B cell (primary cell): ENCODE data around the gene DCDC2C. TPM values are rescaled to one million over a fixed set of nuclear protein-coding genes. Genes with fewer than 3 reads are reported as not detected.

Experiments
- ATAC-seq: fragments of 200-7000 bp; cut with Tn5 transposase; one replicate; pipeline ENCODE4 v1.10.0; 2021; ENCODE audit warnings: low read depth, mild to moderate bottlenecking, moderate number of reproducible peaks, moderate library complexity
- CTCF ChIA-PET: fragments of 350-600 bp; sonication (Branson Sonifier 250); formaldehyde crosslinking; loops from one replicate; lab custom pipeline; 2021; ENCODE audit warnings: antibody characterized with exemption, inconsistent platforms; lab: Charles Lee
- POLR2A ChIA-PET: fragments of 350-600 bp; sonication (Branson Sonifier 250); formaldehyde crosslinking; loops from one replicate; lab custom pipeline; 2021; ENCODE audit warnings: antibody characterized with exemption; lab: Charles Lee
- DNase-seq: peaks from one replicate; pipeline ENCODE4 v3.0.0; 2013
- H2AFZ ChIP-seq: 2 replicates; pipeline ENCODE4 v1.6.1; 2012; ENCODE audit warnings: mild to moderate bottlenecking, low read depth, low read length; ENCODE audit not compliant: insufficient read depth, poor library complexity, severe bottlenecking
- H3K27ac ChIP-seq, 2 donors: 1 replicate in 1 of 2; 2 replicates in 1 of 2; pipeline ENCODE4 v1.5.1; 2012 to 2013; ENCODE audit warnings: low read length in 2 of 2, mild to moderate bottlenecking in 2 of 2, moderate library complexity in 1 of 2
- H3K27me3 ChIP-seq, 4 experiments: fragments of 200-600 bp in 1 of 4; sonication (generic) in 1 of 4; replicated peaks in 1 of 4; 1 replicate in 2 of 4; 2 replicates in 2 of 4; pipeline versions ENCODE4 v1.6.1 to v1.7.0; 2013 to 2016; ENCODE audit warnings: low read length in 3 of 4, mild to moderate bottlenecking in 2 of 4, mixed read lengths in 1 of 4, moderate library complexity in 1 of 4; ENCODE audit not compliant: insufficient read depth in 4 of 4, control insufficient read depth in 3 of 4; ENCODE audit errors: control extremely low read depth in 1 of 4
- H3K36me3 ChIP-seq, 2 experiments: replicated peaks in 1 of 2; 1 replicate in 1 of 2; 2 replicates in 1 of 2; pipeline versions ENCODE4 v1.6.1 to v1.7.1; 2013; ENCODE audit warnings: low read length in 1 of 2; ENCODE audit not compliant: insufficient read depth in 2 of 2, control insufficient read depth in 1 of 2; ENCODE audit errors: control extremely low read depth in 1 of 2, extremely low read depth in 1 of 2
- H3K4me1 ChIP-seq, 2 donors: fragments of 200-600 bp in 1 of 2; sonication (generic) in 1 of 2; 1 replicate in 1 of 2; 2 replicates in 1 of 2; pipeline versions ENCODE4 v1.5.1 to v1.6.1; 2013 to 2017; ENCODE audit warnings: low read length in 2 of 2; ENCODE audit not compliant: control insufficient read depth in 2 of 2, insufficient read depth in 2 of 2
- H3K4me2 ChIP-seq: replicated peaks from 2 replicates; pipeline ENCODE3; 2012; ENCODE audit warnings: mild to moderate bottlenecking, low read depth, low read length; ENCODE audit not compliant: poor library complexity, severe bottlenecking
- H3K4me3 ChIP-seq, 5 experiments: fragments of 200-600 bp in 1 of 5; sonication (generic) in 1 of 5; 1 replicate in 3 of 5; 2 replicates in 2 of 5; pipeline versions ENCODE4 v1.5.1 to v1.7.0; 2011 to 2016; ENCODE audit warnings: low read length in 4 of 5, mild to moderate bottlenecking in 4 of 5, low read depth in 2 of 5, control low read depth in 1 of 5, moderate library complexity in 1 of 5; ENCODE audit not compliant: insufficient read depth in 1 of 5; ENCODE audit errors: control extremely low read depth in 1 of 5, extremely low read depth in 1 of 5
- H3K79me2 ChIP-seq: fragments of 200-600 bp; sonication (generic); one replicate; pipeline ENCODE4 v1.6.0; 2016; ENCODE audit warnings: low read length; ENCODE audit not compliant: control insufficient read depth, insufficient read depth
- H3K9ac ChIP-seq: fragments of 200-600 bp; sonication (generic); 2 replicates; pipeline ENCODE4 v1.6.1; 2017; ENCODE audit warnings: mild to moderate bottlenecking, low read length, moderate library complexity
- H3K9me3 ChIP-seq, 3 donors: one replicate each; pipeline versions ENCODE4 v1.6.1 to v1.7.1; 2013; ENCODE audit warnings: low read length in 2 of 3; ENCODE audit not compliant: control insufficient read depth in 2 of 3, insufficient read depth in 1 of 3; ENCODE audit errors: control extremely low read depth in 1 of 3
- H4K20me1 ChIP-seq: 2 replicates; pipeline ENCODE4 v1.6.0; 2012; ENCODE audit warnings: mild to moderate bottlenecking, low read length; ENCODE audit not compliant: insufficient read depth, control insufficient read depth, poor library complexity, severe bottlenecking
- H3K27ac Mint-ChIP-seq: one replicate; pipeline ENCODE4 v1.8.0; 2021; ENCODE audit warnings: mixed read lengths
- H3K27me3 Mint-ChIP-seq: one replicate; pipeline ENCODE4 v1.8.0; 2021; ENCODE audit warnings: mixed read lengths
- H3K4me1 Mint-ChIP-seq: one replicate; pipeline ENCODE4 v1.8.0; 2021; ENCODE audit warnings: mixed read lengths
- H3K4me3 Mint-ChIP-seq: one replicate; pipeline ENCODE4 v1.8.0; 2021; ENCODE audit warnings: mixed read lengths
- H3K9me3 Mint-ChIP-seq: one replicate; pipeline ENCODE4 v1.8.0; 2022; ENCODE audit warnings: mixed read lengths; ENCODE audit not compliant: insufficient read depth
- CTCF ChIP-seq: fragments of 200-600 bp; IDR thresholded peaks from one replicate; pipeline ENCODE4 v1.8.0; 2022; ENCODE audit warnings: antibody characterized with exemption, mild to moderate bottlenecking
- EZH2 ChIP-seq: IDR thresholded peaks from 2 replicates; pipeline ENCODE4 v1.6.1; 2012; ENCODE audit warnings: borderline replicate concordance, low read depth, mild to moderate bottlenecking, moderate library complexity, low read length; ENCODE audit not compliant: insufficient read depth, poor library complexity, severe bottlenecking
- WGBS: methylation state at CpG from one replicate; pipeline ENCODE4 v1.1.5; 2013; ENCODE audit warnings: missing lambda C conversion rate; ENCODE audit not compliant: insufficient coverage; 5-methylcytosine and 5-hydroxymethylcytosine counted together
- intact Hi-C: fragments of 100-400 bp; cut with micrococcal nuclease; formaldehyde crosslinking; loops from one replicate; pipeline ENCODE4 v1.10.0; 2022
- polyA plus RNA-seq: library from polyadenylated mRNA; depleted of rRNA; stranded (reverse); fragments of >200 nt; gene quantifications from 2 replicates; pipeline ENCODE4 v1.2.3, GENCODE V29; 2012
- total RNA-seq, 2 donors: library from RNA; stranded (reverse); fragments of 120-200 nt in 1 of 2; gene quantifications; 1 replicate in 1 of 2; 2 replicates in 1 of 2; pipeline versions ENCODE4 v1.2.3 to v1.2.4, GENCODE V29; 2013 to 2022

Gene DCDC2C
- total and polyA plus RNA-seq, 2 donors (not counting 1 experiment from before 2014, with no cell fraction given) = not detected

GRCh38 chr2:3712424-3712823, 9.0 kb downstream of the DCDC2C start:
- POLR2A ChIA-PET = no interaction called here
- H3K36me3 ChIP-seq = no peaks in the 10 kb centered on the region
- no peak for TF ChIP-seq CTCF
- TF ChIP-seq EZH2 = no peak
- no peaks in the 10 kb centered on the region for H3K4me1 ChIP-seq
- H2AFZ ChIP-seq = no peak overlapping the region
- Mint-ChIP-seq H3K4me3 (no peak overlapping the region), H3K4me1 (no peaks in the 10 kb centered on the region), H3K27ac (no peak overlapping the region), H3K9me3 (peaks cover 2% of the 10 kb centered on the region), H3K27me3 (no peaks in the 10 kb centered on the region)
- peaks cover 0 to 3% (median 0%) of the 10 kb centered on the region in 3 donors for H3K9me3 ChIP-seq
- no peak overlapping the region for H3K9ac ChIP-seq
- no peaks in the 10 kb centered on the region for H3K79me2 ChIP-seq
- WGBS = 90% methylated on average over 3 of the region's 3 CpGs
- CTCF ChIA-PET = no interaction called here
- intact Hi-C loops = no loop called here
- H4K20me1 ChIP-seq = no peaks in the 10 kb centered on the region
- no peak for ATAC-seq
- no peak overlapping the region for H3K27ac ChIP-seq
- H3K27me3 ChIP-seq = no peaks in the 10 kb centered on the region
- no peak overlapping the region for H3K4me2 ChIP-seq
- DNase-seq = no peak
- no peak overlapping the region for H3K4me3 ChIP-seq

GRCh38 chr2:3712831-3713503, 9.6 kb downstream of the DCDC2C start:
- Mint-ChIP-seq H3K9me3 (peaks cover 2% of the 10 kb centered on the region), H3K4me1 (no peaks in the 10 kb centered on the region), H3K27me3 (no peaks in the 10 kb centered on the region), H3K4me3 (no peak overlapping the region), H3K27ac (no peak overlapping the region)
- Histone ChIP-seq H3K4me2 (no peak overlapping the region), H3K9me3 (peaks cover 0 to 3% (median 0%) of the 10 kb centered on the region in 3 donors), H4K20me1 (no peaks in the 10 kb centered on the region), H3K36me3 (no peaks in the 10 kb centered on the region), H3K27me3 (no peaks in the 10 kb centered on the region), H3K79me2 (no peaks in the 10 kb centered on the region), H3K9ac (no peak overlapping the region), H3K27ac (no peak overlapping the region), H2AFZ (no peak overlapping the region), H3K4me3 (no peak overlapping the region), H3K4me1 (no peaks in the 10 kb centered on the region)
- CTCF ChIA-PET = no interaction called here
- intact Hi-C loops = no loop called here
- no peak for TF ChIP-seq CTCF
- TF ChIP-seq EZH2 = no peak
- DNase-seq (no peak), ATAC-seq (no peak)
- POLR2A ChIA-PET = no interaction called here
- 90% methylated on average over 5 of the region's 10 CpGs for WGBS
